Measurements from ENCODE around the gene MAPK8IP3. TPM values are rescaled to one million over a fixed set of nuclear protein-coding genes. Genes with fewer than 3 reads are reported as not detected.

The MAPK8IP3 gene
- total and polyA plus RNA-seq, 9 of the 15 experiments (the other 6 are each of a cell fraction or from before 2014, with no cell fraction given), result 0.17 to 58.7 (median 16.7) TPM

DNA sequence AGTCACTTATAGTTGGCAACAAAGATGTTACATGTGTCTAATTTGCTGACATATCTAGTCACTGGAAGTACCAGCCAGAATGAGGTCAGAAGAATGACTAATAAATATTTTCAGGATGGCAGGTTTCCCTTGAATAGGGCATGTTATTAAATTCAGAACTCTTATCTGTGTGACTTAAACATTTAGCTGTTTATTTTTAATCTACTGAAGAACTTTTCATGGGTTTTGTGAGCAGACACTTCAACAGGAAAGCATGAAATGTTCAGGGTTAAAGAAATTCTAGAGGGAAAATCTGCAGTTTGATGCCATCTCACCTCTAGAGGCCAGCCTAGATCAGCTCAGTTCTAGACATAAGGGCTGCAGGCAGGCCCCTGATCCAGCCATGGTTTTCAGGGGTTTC is 14.7 kb upstream of the MAPK8IP3 start (continued):
- TF ChIP-seq, protein P1, sequence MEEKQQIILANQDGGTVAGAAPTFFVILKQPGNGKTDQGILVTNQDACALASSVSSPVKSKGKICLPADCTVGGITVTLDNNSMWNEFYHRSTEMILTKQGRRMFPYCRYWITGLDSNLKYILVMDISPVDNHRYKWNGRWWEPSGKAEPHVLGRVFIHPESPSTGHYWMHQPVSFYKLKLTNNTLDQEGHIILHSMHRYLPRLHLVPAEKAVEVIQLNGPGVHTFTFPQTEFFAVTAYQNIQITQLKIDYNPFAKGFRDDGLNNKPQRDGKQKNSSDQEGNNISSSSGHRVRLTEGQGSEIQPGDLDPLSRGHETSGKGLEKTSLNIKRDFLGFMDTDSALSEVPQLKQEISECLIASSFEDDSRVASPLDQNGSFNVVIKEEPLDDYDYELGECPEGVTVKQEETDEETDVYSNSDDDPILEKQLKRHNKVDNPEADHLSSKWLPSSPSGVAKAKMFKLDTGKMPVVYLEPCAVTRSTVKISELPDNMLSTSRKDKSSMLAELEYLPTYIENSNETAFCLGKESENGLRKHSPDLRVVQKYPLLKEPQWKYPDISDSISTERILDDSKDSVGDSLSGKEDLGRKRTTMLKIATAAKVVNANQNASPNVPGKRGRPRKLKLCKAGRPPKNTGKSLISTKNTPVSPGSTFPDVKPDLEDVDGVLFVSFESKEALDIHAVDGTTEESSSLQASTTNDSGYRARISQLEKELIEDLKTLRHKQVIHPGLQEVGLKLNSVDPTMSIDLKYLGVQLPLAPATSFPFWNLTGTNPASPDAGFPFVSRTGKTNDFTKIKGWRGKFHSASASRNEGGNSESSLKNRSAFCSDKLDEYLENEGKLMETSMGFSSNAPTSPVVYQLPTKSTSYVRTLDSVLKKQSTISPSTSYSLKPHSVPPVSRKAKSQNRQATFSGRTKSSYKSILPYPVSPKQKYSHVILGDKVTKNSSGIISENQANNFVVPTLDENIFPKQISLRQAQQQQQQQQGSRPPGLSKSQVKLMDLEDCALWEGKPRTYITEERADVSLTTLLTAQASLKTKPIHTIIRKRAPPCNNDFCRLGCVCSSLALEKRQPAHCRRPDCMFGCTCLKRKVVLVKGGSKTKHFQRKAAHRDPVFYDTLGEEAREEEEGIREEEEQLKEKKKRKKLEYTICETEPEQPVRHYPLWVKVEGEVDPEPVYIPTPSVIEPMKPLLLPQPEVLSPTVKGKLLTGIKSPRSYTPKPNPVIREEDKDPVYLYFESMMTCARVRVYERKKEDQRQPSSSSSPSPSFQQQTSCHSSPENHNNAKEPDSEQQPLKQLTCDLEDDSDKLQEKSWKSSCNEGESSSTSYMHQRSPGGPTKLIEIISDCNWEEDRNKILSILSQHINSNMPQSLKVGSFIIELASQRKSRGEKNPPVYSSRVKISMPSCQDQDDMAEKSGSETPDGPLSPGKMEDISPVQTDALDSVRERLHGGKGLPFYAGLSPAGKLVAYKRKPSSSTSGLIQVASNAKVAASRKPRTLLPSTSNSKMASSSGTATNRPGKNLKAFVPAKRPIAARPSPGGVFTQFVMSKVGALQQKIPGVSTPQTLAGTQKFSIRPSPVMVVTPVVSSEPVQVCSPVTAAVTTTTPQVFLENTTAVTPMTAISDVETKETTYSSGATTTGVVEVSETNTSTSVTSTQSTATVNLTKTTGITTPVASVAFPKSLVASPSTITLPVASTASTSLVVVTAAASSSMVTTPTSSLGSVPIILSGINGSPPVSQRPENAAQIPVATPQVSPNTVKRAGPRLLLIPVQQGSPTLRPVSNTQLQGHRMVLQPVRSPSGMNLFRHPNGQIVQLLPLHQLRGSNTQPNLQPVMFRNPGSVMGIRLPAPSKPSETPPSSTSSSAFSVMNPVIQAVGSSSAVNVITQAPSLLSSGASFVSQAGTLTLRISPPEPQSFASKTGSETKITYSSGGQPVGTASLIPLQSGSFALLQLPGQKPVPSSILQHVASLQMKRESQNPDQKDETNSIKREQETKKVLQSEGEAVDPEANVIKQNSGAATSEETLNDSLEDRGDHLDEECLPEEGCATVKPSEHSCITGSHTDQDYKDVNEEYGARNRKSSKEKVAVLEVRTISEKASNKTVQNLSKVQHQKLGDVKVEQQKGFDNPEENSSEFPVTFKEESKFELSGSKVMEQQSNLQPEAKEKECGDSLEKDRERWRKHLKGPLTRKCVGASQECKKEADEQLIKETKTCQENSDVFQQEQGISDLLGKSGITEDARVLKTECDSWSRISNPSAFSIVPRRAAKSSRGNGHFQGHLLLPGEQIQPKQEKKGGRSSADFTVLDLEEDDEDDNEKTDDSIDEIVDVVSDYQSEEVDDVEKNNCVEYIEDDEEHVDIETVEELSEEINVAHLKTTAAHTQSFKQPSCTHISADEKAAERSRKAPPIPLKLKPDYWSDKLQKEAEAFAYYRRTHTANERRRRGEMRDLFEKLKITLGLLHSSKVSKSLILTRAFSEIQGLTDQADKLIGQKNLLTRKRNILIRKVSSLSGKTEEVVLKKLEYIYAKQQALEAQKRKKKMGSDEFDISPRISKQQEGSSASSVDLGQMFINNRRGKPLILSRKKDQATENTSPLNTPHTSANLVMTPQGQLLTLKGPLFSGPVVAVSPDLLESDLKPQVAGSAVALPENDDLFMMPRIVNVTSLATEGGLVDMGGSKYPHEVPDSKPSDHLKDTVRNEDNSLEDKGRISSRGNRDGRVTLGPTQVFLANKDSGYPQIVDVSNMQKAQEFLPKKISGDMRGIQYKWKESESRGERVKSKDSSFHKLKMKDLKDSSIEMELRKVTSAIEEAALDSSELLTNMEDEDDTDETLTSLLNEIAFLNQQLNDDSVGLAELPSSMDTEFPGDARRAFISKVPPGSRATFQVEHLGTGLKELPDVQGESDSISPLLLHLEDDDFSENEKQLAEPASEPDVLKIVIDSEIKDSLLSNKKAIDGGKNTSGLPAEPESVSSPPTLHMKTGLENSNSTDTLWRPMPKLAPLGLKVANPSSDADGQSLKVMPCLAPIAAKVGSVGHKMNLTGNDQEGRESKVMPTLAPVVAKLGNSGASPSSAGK (IDR thresholded peaks at IDR 0.05), result no peak
- TF ChIP-seq MAFG (tag; conservative IDR thresholded peaks at IDR 0.05), result no peak
- TF ChIP-seq GATAD2A (IDR thresholded peaks at IDR 0.05), result no peak
